ENCODE measurements around the gene DEPDC5.

- TF ChIP-seq POLR2A (IDR thresholded peaks at IDR 0.05): no peak
- TF ChIP-seq CTCF (IDR thresholded peaks at IDR 0.05): no peak
Measured at GRCh38 chr22:31846161-31847115, 92.6 kb downstream of the DEPDC5 start.
